ENCODE results near the gene DNAJA3. TPM values are rescaled to one million over a fixed set of nuclear protein-coding genes. Genes with fewer than 3 reads are reported as not detected.

DNAJA3 gene
- total RNA-seq, 4 donors from 2014 or later, result 40.6 to 51.2 (median 45.9) TPM

DNA sequence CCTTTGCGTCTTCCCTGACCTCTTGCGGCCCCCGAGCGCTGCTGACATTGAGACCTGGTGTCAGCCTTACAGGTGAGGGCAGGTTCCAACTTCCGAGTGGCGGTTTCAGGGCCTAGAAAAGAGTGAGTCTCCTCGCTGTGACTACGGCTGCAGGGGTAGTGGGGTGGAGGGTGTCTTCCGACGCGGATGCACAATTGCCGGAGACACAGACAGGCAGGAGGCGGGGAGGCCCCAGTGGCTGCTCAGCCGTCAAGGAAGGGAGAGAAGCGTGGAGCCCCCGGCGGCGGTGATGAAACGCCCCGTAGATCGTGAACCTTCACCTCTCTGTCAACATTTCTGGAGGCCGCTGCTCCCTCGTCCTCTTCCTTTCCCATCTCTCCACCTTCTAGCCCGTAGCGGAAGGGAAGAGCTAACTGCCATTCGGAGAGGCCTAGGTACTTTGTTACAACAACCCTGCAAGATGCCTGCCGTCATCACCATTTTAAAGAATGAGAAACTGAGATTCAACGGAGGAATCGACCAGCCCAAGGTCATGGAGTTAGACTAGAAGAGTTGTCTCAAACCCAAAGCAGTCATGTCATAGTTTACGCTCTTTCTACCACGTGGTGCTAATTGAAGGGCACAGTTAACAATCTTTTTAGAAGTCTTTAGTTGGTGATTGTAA, 485 bp downstream of the DNAJA3 start:
- intact Hi-C loops (cut with DNase I), result no loop called here
- no peak for DNase-seq (ENCODE audit: extremely low spot score)
- Histone ChIP-seq H3K4me1 (peaks cover 20 to 30% (median 26%) of the 10 kb centered on the region in 4 donors), H3K4me3 (peak overlapping the region; percentile 83 to 98 (median 91)), H3K27me3 (no peaks in the 10 kb centered on the region), H3K36me3 (peaks cover 0 to 9% (median 0%) of the 10 kb centered on the region in 4 donors), H3K27ac (replicated peaks in 1 of 4) (peak overlapping the region; percentile 94 to 98 (median 96)), H3K9me3 (no peaks in the 10 kb centered on the region)
- TF ChIP-seq, protein P1, sequence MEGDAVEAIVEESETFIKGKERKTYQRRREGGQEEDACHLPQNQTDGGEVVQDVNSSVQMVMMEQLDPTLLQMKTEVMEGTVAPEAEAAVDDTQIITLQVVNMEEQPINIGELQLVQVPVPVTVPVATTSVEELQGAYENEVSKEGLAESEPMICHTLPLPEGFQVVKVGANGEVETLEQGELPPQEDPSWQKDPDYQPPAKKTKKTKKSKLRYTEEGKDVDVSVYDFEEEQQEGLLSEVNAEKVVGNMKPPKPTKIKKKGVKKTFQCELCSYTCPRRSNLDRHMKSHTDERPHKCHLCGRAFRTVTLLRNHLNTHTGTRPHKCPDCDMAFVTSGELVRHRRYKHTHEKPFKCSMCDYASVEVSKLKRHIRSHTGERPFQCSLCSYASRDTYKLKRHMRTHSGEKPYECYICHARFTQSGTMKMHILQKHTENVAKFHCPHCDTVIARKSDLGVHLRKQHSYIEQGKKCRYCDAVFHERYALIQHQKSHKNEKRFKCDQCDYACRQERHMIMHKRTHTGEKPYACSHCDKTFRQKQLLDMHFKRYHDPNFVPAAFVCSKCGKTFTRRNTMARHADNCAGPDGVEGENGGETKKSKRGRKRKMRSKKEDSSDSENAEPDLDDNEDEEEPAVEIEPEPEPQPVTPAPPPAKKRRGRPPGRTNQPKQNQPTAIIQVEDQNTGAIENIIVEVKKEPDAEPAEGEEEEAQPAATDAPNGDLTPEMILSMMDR (IDR thresholded peaks at IDR 0.05), result peak in 1 of 3 experiments; percentile 3
- no peak for TF ChIP-seq POLR2A (IDR thresholded peaks at IDR 0.05; ENCODE audit: low read depth)
- no peak for TF ChIP-seq EP300 (IDR thresholded peaks at IDR 0.05)
- no peak for TF ChIP-seq POLR2AphosphoS5 (IDR thresholded peaks at IDR 0.05)
- 8% methylated on average over 21 of the region's 31 CpGs for WGBS

DNA sequence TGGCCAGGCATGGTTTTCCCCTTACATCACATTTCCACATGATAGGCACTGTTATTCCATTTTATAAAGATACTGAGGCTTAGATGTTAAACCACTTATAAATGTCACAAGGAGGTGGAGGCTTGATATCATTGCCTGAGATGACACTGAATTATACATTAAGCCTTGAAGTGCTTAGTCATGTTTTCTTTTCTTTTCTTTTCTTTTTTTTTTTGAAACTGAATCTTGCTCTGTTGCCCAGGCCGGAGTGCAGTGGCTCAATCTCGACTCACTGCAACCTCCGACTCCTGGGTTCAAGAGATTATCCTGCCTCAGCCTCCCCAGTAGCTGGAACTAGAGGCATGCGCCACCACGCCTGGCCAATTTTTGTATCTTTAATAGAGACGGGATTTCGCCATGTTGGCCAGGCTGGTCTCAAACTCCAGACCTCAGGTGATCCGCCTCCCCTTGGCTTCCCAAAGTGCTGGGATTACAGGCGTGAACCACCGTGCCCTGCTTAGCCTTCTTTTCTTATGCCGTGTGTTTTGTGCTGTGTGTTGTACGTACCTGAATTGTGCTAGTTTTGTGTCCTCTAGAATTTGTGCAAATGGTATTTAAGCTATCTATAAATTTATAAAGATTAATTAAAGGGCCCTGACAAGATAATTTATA, 1.2 kb downstream of the DNAJA3 start:
- TF ChIP-seq POLR2AphosphoS5 (IDR thresholded peaks at IDR 0.05) (no peak), EP300 (IDR thresholded peaks at IDR 0.05) (no peak), POLR2A (IDR thresholded peaks at IDR 0.05; ENCODE audit: low read depth) (no peak)
- TF ChIP-seq, protein P1 (IDR thresholded peaks at IDR 0.05), result no peak
- 88% methylated on average over 12 of the region's 12 CpGs for WGBS
- Histone ChIP-seq H3K36me3 (peaks cover 0 to 16% (median 3%) of the 10 kb centered on the region in 4 donors), H3K27ac (replicated peaks in 1 of 4) (peak overlapping the region in 2 of 4 donors; percentile 95 to 98), H3K4me1 (peaks cover 20 to 30% (median 26%) of the 10 kb centered on the region in 4 donors), H3K9me3 (no peaks in the 10 kb centered on the region), H3K27me3 (no peaks in the 10 kb centered on the region), H3K4me3 (peak overlapping the region; percentile 83 to 98 (median 91))
- intact Hi-C loops (cut with DNase I), result no loop called here
- DNase-seq (ENCODE audit: extremely low spot score), result no peak

DNA sequence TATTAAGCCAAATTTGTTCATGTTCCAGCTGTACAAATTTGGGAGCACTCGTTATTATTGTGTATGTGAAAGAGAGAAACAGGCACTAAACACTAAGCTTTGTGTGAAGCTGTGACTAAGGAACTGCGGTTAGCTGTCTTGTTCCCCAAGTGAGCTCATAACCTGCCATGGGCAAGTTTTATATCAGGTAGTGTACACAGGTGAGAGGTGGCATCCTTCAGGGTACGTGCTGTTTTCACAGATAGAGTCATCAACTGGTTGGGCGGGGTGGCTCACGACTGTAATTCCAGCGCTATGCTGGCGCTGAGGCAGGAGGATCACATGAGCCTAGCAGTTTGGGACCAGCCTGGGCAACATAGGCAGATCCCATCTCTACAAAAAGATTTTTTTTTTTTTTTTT, 2.8 kb downstream of the DNAJA3 start:
- H3K36me3 ChIP-seq, result peaks cover 0 to 29% (median 11%) of the 10 kb centered on the region in 4 donors
- H3K4me3 ChIP-seq, result no peak overlapping the region
- H3K4me1 ChIP-seq, result peaks cover 20 to 30% (median 26%) of the 10 kb centered on the region in 4 donors
- no peaks in the 10 kb centered on the region for H3K27me3 ChIP-seq
- H3K27ac ChIP-seq (replicated peaks in 1 of 4), result no peak overlapping the region
- intact Hi-C loops (cut with DNase I), result no loop called here
- no peak for DNase-seq (ENCODE audit: extremely low spot score)
- H3K9me3 ChIP-seq, result no peaks in the 10 kb centered on the region
- WGBS, result 97% methylated on average over 7 of the region's 7 CpGs
- TF ChIP-seq, protein P1 (IDR thresholded peaks at IDR 0.05), result no peak
- TF ChIP-seq POLR2A (IDR thresholded peaks at IDR 0.05; ENCODE audit: low read depth), result no peak
- TF ChIP-seq EP300 (IDR thresholded peaks at IDR 0.05), result no peak
- no peak for TF ChIP-seq POLR2AphosphoS5 (IDR thresholded peaks at IDR 0.05)

DNA sequence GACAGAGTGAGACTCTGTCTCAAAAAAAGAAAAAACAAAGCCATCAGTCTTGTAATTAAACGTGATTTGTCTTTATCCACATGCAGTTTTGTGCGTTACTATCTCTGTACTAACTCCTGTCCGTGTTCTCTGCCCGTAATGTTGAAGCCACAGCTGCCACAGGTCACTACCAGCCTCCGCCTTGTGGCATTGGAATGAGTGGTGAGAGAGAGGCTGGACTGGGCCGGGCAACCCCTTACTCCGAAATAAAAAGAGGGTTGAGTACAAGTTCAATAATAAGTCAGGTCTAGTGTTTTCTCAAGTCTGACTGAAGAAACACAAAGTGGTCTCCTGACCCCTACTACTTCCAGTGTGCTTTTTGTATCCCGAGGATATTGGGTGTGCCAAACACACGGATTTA, 5.4 kb downstream of the DNAJA3 start:
- Histone ChIP-seq H3K9me3 (no peaks in the 10 kb centered on the region), H3K4me1 (peaks cover 13 to 23% (median 20%) of the 10 kb centered on the region in 4 donors), H3K27me3 (no peaks in the 10 kb centered on the region), H3K27ac (replicated peaks in 1 of 4) (no peak overlapping the region), H3K36me3 (peaks cover 6 to 53% (median 26%) of the 10 kb centered on the region in 4 donors), H3K4me3 (no peak overlapping the region)
- intact Hi-C loops (cut with DNase I), result no loop called here
- 90% methylated on average over 9 of the region's 9 CpGs for WGBS
- no peak for TF ChIP-seq POLR2AphosphoS5 (IDR thresholded peaks at IDR 0.05)
- TF ChIP-seq, protein P1 (IDR thresholded peaks at IDR 0.05), result no peak
- no peak for TF ChIP-seq EP300 (IDR thresholded peaks at IDR 0.05)
- no peak for TF ChIP-seq POLR2A (IDR thresholded peaks at IDR 0.05; ENCODE audit: low read depth)
- DNase-seq (ENCODE audit: extremely low spot score), result no peak
